HG02763 (cell line): ENCODE measurements around the gene OMA1.
"Not testable (repeated sequence)": the region's sequence is repeated elsewhere in the genome, so short reads cannot be mapped to it uniquely, and the experiment has no call there.

ENCODE experiments used
- ATAC-seq: cut with Tn5 transposase; IDR thresholded peaks from one replicate; pipeline ENCODE4 v1.9.1; 2021; ENCODE audit warnings: mild to moderate bottlenecking, moderate library complexity; ENCODE audit not compliant: unreplicated experiment

OMA1 gene

DNA sequence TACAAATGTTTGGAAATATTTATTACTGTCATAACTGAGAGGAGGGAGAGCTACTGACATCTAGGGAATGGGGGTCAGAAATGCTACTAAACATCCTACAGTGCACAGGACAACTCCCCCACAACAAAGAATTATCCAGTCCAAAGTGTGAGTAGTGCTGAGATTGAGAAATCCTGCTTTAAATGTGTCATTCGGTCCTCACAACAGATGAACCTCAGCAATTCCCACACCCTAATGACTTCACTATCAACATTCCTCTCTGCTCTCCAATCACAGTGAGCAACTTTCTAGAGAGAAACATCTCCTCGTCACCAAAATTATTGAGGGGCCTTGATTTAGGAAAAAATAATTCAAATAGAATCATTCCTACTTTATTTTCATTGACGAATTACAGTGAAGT, 18.0 kb downstream of the OMA1 start:
- ATAC-seq, result no peak

- ATAC-seq, result no peak
These were observed 22.1 kb downstream of the OMA1 start for GRCh38 chr1:58524353-58524945.

GRCh38 chr1:58515794-58516401, 30.6 kb downstream of the OMA1 start:
- ATAC-seq, result no peak

DNA sequence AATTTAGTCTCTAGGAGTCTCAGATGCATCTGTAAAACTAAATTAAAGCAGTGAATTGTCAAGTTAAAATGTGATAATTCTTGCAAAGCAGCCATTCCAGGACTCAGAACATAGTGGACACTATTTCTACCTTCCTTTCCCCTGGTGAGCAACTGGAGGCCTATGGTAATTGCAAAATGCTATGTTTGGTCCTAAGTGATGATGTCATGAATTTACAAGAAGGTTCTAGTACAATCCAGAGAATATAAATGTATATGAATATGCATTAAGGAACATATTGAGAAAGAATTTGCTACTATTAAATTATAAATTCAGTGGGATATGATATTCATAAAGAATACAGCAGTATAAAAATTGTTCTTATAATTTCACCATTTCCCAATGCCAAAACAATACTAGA, 32.6 kb downstream of the OMA1 start:
- no peak for ATAC-seq

DNA sequence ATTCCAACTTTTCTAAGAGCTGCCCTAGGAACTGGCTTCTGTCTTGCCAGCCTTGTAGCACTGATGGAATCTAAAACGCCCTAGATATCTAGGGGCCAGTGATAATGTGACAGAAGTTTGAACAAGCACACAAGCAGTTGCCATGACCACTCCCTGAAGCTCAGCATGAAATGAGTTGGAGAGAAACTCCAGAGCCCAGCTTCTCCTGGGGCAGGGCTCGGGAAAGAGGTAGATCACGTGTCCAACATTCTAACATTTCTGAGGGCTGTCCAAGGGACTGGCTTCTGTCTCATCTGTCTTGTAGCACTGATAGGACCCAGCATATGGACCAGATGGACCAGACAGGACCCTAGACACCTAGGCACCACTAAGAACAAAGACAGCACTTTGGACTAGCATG, 37.9 kb downstream of the OMA1 start:
- no peak for ATAC-seq

- ATAC-seq, result no peak
These were observed 41.2 kb downstream of the OMA1 start for GRCh38 chr1:58505286-58505685.

GRCh38 chr1:58502519-58502918, 44.0 kb downstream of the OMA1 start:
- no peak for ATAC-seq

DNA sequence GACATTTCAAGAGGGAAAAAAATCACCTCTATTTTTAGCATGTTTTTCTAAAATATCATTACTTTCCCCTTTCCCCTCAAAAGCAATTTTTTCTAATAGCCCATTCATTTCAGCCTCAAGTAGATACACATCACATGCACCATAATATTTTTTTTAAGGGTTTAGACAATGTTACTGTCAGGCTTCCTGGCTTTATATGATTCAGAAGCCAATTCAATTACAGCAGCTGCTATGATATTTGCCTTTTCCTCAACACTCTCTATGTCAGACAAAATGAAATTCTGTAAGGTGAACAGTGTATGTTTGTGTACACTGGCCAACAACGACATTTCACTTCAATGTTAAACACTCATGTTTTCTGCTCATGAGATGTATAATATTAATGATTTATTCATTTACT, 46.5 kb downstream of the OMA1 start:
- no peak for ATAC-seq

GRCh38 chr1:58497499-58497898, 49.0 kb downstream of the OMA1 start:
- ATAC-seq, result no peak

DNA sequence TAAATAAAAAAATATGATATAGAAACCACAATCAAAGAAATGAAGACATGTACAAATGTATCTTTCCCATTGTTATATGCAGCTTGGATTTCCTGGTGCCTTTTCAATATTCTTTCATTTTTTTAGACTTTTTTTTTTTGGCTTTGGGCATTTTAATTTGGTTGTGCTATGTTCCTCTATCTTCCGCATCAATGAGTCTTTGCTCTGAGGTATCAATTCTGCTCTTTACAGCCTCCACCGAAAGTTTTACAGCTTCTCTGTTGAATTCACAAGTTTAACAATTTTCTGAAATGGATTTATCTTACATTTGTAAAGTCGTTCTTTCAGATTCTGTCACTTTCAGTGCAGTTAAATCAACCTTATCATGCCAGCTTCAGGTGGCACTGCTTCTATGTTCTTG, 50.5 kb downstream of the OMA1 start:
- no peak for ATAC-seq

DNA sequence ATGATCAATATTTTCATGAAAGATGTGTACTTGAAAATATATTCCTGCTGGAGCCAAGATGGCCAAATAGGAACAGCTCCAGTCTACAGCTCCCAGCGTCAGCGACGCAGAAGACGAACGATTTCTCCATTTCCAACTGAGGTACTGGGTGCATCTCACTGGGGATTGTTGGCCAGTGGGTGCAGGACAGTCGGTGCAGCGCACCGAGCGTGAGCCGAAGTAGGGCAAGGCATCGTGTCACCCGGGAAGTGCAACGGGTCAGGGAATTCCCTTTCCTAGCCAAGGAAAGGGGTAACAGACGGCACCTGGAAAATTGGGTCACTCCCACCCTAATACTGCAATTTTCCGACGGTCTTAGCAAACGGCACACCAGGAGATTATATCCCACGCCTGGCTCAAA, 57.6 kb downstream of the OMA1 start:
- ATAC-seq, result not testable (repeated sequence)

GRCh38 chr1:58487002-58487401, 59.5 kb downstream of the OMA1 start:
- ATAC-seq, result no peak

- ATAC-seq, result no peak
These were observed 64.6 kb downstream of the OMA1 start for GRCh38 chr1:58481962-58482361.

DNA sequence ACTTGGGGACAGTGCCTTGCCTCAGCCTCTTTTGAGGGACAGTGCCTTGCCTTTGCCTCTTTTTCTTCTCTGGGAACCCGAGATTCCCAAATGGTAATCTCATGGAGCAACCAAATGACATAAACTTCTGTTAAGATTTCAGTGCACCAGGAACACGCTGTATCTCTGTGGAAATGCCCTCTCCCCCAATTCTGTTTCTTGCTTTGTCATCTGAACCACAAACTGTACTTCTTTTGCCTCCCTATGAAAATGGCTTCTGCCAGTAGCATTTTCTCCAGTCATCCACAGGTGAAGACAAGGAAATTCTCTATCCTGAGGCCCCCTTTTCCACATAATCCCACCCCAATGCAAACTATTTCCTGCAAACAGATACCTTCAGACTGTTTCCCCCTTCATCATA, 66.3 kb downstream of the OMA1 start:
- no peak for ATAC-seq

- no peak for ATAC-seq
These were observed 69.1 kb downstream of the OMA1 start for GRCh38 chr1:58477390-58477789.

- ATAC-seq, result no peak
These were observed 70.3 kb downstream of the OMA1 start for GRCh38 chr1:58476179-58476578.

GRCh38 chr1:58469476-58469875, 77.0 kb downstream of the OMA1 start:
- ATAC-seq, result no peak

DNA sequence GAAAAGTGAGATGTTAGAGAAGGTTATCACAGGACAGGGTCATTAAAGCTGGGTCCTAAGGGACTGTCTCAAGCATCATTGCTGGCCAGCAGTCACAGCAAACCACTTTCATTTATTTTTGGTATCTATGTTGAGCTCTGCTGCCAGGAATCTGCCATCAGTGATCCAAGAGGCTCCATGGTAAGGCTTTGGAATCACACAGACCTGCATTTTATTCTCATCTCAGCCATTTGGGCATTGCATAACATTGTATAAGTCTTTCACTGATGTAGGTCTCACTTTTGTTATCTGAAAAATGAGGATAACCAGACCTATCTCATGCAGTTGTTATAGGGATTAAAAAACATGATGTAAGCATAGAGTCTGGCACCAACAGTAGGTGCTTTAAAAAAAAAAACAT, 77.5 kb downstream of the OMA1 start:
- no peak for ATAC-seq

GRCh38 chr1:58468612-58469011, 77.9 kb downstream of the OMA1 start:
- no peak for ATAC-seq

DNA sequence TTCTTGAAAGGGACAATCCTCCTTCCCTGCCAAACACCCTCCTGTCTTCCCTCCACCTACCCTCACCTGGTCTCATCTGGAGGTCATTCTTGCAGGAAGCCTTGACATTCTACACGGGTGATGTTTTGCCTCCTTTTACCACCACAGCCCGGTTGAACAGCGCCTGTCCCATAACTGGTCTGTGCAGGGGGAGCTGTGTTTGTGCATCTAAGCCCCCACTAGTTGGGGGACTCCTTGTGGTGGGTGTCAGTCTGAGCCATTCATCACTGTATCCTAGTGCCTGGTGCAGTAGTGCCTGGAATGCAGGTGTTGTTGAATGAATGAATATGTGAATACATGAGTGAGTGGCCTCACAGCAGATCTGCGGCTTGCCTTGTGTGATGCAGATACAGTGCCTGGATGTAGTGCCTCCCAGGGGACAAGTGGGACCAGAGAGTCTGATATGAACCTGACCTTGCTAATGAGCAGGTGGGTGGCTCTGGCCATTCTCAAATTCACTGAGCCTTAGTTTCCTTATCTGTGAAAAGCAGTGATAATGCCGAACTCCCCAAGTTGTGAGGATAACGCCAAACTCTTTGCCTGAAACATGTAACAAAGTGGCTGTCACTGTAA, 79.8 kb downstream of the OMA1 start:
- ATAC-seq, result no peak

GRCh38 chr1:58465825-58466629, 80.5 kb downstream of the OMA1 start:
- no peak for ATAC-seq

- ATAC-seq, result no peak
These were observed 81.3 kb downstream of the OMA1 start for GRCh38 chr1:58465176-58465575.
